IPS DF 4.7 (cell line): ENCODE results near the gene FSCN2.

Experiments
- DNase-seq: peaks from one replicate; pipeline ENCODE4 v3.0.0-alpha.2; 2013; ENCODE audit warnings: low spot score; ENCODE audit errors: extremely low read depth

FSCN2 gene

GRCh38 chr17:81556175-81556691 lies 28.1 kb downstream of the FSCN2 start:
- no peak for DNase-seq

GRCh38 chr17:81556863-81557262 lies 28.7 kb downstream of the FSCN2 start:
- DNase-seq, result no peak

- no peak for DNase-seq
Observed at GRCh38 chr17:81557276-81558114, 29.3 kb downstream of the FSCN2 start.

GRCh38 chr17:81558115-81558468 lies 29.9 kb downstream of the FSCN2 start:
- DNase-seq, result no peak

- no peak for DNase-seq
Observed at GRCh38 chr17:81558941-81559806, 31.0 kb downstream of the FSCN2 start.

- no peak for DNase-seq
Observed at GRCh38 chr17:81561494-81561885, 33.3 kb downstream of the FSCN2 start.

- no peak for DNase-seq
Observed at GRCh38 chr17:81563861-81564586, 35.8 kb downstream of the FSCN2 start.

- DNase-seq, result no peak
Observed at GRCh38 chr17:81564778-81565177, 36.6 kb downstream of the FSCN2 start.

- DNase-seq, result no peak
Observed at GRCh38 chr17:81565231-81565630, 37.1 kb downstream of the FSCN2 start.

- DNase-seq, result no peak
Observed at GRCh38 chr17:81566461-81567126, 38.4 kb downstream of the FSCN2 start.

GRCh38 chr17:81567191-81567590 lies 39.0 kb downstream of the FSCN2 start:
- no peak for DNase-seq

GRCh38 chr17:81568416-81568815 lies 40.2 kb downstream of the FSCN2 start:
- no peak for DNase-seq

GRCh38 chr17:81569986-81570514 lies 41.9 kb downstream of the FSCN2 start:
- no peak for DNase-seq

- no peak for DNase-seq
Observed at GRCh38 chr17:81570964-81571363, 42.8 kb downstream of the FSCN2 start.

GRCh38 chr17:81572563-81573168 lies 44.5 kb downstream of the FSCN2 start:
- no peak for DNase-seq

GRCh38 chr17:81573794-81574642 lies 45.8 kb downstream of the FSCN2 start:
- DNase-seq, result no peak

GRCh38 chr17:81574643-81574956 lies 46.4 kb downstream of the FSCN2 start:
- no peak for DNase-seq

GRCh38 chr17:81575836-81576235 lies 47.7 kb downstream of the FSCN2 start:
- no peak for DNase-seq

- no peak for DNase-seq
Observed at GRCh38 chr17:81576621-81577277, 48.6 kb downstream of the FSCN2 start.
